HG03469 (cell line): ENCODE measurements around the gene RMDN2.
"Not testable (repeated sequence)": the region's sequence is repeated elsewhere in the genome, so short reads cannot be mapped to it uniquely, and the experiment has no call there.

Source experiments
- ATAC-seq: cut with Tn5 transposase; IDR thresholded peaks from one replicate; pipeline ENCODE4 v1.9.1; 2021; ENCODE audit warnings: mild to moderate bottlenecking, moderate library complexity, moderate number of reproducible peaks; ENCODE audit not compliant: unreplicated experiment

Gene RMDN2

DNA sequence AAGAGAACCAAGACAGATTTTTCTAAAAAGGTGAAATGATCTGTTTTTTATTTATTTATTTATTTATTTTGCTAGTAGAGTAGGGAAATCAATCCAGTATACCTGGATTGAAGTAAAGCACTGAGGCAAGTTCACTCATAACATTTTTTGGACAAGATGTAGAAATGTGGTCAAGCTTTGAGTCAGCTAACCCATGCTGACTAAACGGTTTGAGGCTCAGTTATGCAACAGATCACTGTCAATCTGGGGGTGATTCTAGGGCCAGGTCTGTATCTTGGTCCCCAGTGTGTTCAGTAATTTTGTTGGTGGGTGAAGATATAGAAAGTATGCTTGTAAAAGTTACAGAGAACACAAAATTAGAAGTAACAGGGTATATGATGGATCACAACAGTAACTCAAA lies 60.2 kb downstream of the RMDN2 start:
- ATAC-seq: no peak

- ATAC-seq: no peak
Observed at GRCh38 chr2:37987098-37987775, 62.1 kb downstream of the RMDN2 start.

GRCh38 chr2:37992601-37993000 lies 67.5 kb downstream of the RMDN2 start:
- ATAC-seq: no peak

DNA sequence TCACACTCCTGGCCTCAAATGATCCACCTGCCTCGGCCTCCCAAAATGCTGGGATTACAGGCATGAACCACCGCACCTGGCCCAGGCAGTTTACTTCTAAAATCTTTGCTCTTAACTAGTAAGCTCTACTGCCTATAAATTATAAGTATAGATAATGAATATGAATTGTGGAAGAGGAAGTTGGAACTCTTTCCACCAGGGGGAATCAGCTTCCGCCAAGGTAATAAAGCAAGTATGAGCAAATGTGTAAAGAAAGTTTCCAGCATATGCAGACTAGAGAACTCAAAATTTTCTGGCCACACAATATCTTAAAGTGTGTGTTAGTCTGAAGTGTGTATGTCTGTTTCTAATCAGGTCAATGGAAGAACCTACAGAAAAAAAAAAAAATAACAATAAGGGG lies 68.1 kb downstream of the RMDN2 start:
- no peak for ATAC-seq

GRCh38 chr2:37997629-37998028 lies 72.5 kb downstream of the RMDN2 start:
- no peak for ATAC-seq

DNA sequence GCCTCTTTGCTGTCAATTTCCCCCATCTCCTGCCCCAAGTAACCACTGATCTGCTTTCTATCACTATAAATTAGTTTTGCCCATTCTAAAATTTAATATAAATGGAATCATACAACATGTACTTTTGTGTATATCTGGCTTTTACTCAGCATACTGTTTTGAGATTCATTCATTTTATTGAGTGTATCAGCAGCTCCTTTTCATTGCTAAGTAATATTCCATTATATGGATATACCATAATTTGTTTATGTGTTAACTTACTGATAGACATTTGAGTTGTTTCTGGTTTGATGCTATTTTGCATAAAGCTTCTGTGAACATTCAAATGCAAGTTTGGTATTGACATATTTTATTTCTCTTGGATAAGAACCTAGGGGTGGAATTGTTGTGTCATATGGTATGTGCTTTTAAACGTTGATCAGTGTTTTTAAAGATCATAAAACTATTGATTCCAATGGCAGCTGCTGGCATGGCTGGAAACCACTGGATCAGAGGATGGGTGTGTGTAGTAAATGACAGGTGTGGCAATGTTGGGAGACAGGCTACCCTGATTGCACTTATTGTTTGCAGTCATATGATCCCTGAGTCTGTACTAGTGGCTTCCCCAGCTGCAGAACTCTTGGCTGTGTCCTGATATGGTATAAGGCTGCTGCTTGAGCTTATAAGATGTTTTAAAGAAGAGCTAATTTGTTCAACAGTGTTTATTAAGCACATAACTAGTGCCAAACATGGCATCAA lies 75.6 kb downstream of the RMDN2 start:
- ATAC-seq: no peak

DNA sequence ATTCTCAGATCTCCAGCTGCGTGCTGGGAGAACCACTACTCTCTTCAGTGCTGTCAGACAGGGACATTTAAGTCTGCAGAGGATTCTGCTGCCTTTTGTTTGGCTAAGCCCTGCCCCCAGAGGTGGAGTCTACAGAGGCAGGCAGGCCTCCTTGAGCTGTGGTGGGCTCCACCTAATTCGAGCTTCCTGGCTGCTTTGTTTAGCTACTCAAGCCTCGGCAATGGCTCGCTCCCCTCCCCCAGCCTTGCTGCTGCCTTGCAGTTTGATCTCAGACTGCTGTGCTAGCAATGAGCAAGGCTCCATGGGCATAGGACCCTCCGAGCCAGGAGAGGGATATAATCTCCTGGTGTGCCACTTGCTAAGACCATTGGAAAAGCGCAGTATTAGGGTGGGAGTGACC lies 85.1 kb downstream of the RMDN2 start:
- ATAC-seq: not testable (repeated sequence)

DNA sequence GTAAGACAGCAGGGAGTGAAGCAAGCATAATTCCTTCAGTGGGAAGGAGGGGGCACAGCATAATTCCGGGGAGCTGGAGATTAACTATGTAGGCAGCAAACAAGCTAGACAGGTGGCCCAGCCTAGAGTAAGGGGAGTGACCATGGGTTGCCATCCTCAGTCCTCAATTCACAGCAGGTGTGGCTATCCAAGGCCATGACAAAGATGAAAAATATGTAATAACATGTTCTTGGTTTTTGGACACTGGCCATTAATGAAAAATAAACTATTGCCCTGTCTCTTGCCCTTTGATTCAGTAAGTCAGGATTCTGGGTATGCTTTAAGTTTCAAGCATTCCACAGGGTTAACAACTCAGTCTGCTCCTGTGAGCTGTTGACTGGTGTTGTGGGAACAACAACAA lies 85.9 kb downstream of the RMDN2 start:
- ATAC-seq: no peak

DNA sequence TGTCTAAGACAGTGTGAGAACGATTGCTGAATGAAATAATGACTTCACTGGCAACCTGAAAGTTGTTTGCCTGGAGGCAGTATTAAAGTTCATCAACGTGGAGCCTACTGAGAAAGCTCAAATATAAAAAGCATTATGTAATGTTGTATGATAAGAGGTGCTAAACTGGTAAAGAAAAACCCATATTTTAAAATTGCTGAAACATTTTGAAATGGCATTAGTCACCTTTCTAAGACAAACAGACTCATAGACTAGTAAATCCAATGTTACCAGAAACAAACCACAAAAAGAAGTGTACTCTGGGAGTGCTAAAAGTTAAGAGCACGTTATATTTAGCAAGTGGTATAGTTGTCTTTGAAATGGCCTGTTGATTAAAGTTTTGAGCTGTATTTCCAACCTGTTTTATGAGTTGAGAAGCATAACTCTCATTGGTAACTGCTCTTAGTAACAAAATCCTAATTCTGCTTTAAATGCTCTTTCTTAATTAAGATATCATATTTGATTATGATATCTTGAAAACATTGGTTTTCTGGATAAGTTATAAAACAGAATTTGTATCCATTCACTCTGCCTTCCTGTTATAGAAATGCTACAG lies 88.2 kb downstream of the RMDN2 start:
- no peak for ATAC-seq

- no peak for ATAC-seq
Observed at GRCh38 chr2:38016219-38016618, 91.1 kb downstream of the RMDN2 start.

DNA sequence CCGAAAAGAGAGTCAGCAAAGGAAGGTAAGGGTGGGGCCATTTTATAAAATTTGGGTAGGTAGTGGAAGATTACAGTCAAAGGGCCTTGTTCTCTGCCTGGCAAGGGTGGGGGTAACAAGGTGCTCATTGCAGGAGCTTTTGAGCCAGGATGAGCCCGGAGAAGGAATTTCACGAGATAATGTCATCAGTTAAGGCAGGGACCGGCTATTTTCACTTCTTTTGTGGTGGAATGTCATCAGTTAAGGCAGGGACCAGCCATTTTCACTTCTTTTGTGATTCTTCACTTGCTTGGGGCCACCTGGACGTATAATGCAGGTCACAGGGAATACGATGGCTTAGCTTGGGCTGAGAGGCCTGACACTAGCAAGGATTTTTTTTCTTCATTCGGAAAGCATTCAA lies 92.7 kb downstream of the RMDN2 start:
- no peak for ATAC-seq

DNA sequence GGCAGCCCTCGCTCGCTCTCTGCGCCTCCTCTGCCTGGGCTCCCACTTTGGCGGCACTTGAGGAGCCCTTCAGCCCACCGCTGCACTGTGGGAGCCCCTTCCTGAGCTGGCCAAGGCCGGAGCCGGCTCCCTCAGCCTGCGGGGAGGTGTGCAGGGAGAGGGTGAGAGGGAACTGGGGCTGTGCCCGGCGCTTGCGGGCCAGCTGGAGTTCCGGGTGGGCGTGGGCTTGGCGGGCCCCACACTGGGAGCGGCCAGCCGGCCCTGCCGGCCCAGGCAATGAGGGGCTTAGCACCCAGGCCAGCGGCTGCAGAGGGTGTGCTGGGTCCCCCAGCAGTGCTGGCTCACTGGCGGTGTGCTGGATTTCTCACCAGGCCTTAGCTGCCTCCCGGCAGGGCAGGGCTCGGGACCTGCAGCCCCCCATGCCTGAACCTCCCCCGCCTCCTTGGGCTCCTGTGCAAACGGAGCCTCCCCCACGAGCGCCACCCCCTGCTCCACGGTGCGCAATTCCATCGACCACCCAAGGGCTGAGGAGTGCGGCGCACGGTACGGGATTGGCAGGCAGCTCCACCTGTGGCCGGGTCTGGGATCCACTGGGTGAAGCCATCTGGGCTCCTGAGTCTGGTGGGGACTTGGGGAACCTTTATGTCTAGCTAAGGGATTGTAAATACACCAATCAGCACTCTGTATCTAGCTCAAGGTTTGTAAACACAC lies 95.4 kb downstream of the RMDN2 start:
- not testable (repeated sequence) for ATAC-seq

DNA sequence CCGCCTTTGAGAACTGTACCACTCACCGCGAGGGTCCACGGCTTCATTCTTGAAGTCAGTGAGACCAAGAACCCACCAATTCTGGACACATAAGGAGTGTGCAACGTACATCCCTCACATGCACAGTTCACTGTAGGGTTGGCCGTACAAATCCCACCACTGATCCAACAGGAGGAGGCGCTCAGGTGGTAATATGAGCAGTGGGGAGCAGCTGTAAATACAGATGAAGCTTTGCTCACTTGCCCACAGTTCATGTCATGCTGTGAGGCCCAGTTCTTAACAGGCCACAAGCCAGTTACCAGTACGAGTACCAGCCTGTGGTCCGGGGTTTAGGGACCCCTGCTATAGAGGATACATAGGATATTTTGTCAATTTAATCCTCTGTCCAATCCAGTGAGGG lies 96.5 kb downstream of the RMDN2 start:
- no peak for ATAC-seq

GRCh38 chr2:38026846-38027245 lies 101.8 kb downstream of the RMDN2 start:
- no peak for ATAC-seq

GRCh38 chr2:38028829-38029228 lies 103.7 kb downstream of the RMDN2 start:
- ATAC-seq: no peak

DNA sequence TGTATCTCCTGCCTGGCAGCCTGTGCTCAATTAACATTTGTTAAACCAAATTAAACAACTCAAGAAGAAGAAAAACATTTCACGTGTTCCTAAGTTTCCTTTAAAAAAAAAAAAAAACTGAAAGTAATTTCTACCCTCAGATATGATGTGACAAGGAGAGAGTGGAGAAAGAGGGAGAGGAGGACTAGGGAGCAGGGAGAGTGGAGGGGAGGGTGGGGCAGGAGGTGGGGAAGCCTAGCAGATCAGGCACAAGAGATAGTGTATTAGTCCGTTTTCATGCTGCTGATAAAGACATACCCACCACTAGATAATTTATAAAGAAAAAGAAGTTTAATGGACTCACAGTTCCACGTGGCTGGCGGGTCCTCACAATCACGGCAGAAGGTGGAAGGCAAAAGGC lies 104.4 kb downstream of the RMDN2 start:
- no peak for ATAC-seq

GRCh38 chr2:38030635-38031355 lies 105.7 kb downstream of the RMDN2 start:
- no peak for ATAC-seq

DNA sequence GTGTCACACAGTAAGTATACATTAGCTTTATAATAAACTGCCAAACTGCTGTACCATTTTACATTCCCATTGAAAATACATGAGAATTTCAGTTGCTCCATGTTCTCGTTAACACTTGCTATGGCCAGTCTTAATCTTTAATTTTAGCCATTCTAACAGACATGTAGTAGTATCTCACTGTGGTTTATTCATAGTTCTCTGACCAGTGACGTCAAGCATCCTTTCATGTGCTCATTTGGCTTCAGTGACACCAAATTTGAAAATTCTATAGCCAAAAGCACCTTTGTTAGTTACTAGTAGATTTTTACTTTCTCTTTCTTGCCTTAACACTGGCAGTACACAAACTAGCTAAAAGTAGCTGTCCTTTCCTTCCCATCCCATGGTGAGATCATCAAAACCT lies 107.9 kb downstream of the RMDN2 start:
- no peak for ATAC-seq

DNA sequence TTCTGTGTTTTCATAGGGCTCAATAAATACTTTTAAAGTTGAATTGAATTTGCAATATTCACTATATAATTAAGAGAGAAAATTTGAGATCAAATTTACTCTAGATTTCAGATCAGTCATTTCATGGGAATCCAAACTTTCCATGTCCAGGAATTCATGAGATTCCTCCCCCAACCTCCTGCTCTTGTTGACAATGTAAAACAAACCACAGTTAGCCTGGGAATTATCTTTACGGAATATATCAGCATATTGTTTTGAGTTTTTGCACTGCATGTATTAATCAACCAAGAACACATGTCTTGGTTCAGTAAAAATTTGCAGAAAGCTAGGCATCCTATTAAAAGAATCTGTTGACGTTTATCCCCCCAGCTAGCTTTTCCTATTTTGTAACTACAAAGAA lies 108.6 kb downstream of the RMDN2 start:
- ATAC-seq: no peak

DNA sequence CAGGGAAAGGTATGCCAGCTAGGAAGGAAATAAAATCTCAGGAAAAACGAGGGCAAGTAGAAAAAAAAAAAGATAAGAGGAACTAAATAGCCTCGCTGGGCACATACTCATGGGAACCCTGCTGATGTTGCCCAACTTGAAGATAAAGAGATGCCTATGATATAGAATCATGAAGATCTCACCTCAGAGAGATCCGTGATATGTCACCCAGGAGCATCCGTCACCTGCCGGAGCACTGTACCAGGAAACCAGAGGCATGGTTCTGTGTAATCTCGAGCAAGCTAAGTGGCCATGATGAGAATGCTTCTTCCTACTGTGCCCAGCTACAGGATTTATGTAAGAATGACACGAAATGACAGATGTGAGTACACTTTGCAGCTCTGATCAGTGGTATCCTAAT lies 110.9 kb downstream of the RMDN2 start:
- ATAC-seq: no peak

GRCh38 chr2:38037325-38037724 lies 112.2 kb downstream of the RMDN2 start:
- no peak for ATAC-seq
